Measurements from ENCODE around the gene TKTL1.
"Not testable (repeated sequence)": the region's sequence is repeated elsewhere in the genome, so short reads cannot be mapped to it uniquely, and the experiment has no call there.

The TKTL1 gene

GRCh38 chrX:154295664-154296310, at the start of gene TKTL1:
Gene TKTL1, plus strand, starts transcription at chrX:154295795. Its CDS starts 65 bp downstream, at chrX:154295860.
- DNase-seq, result no peak

- DNase-seq, result not testable (repeated sequence)
Measured at GRCh38 chrX:154247377-154248045, 48.1 kb upstream of the TKTL1 start.

GRCh38 chrX:154248076-154248475, 47.5 kb upstream of the TKTL1 start:
- DNase-seq, result not testable (repeated sequence)

GRCh38 chrX:154257282-154257681, 38.3 kb upstream of the TKTL1 start, which contains the start of gene OPN1MW3:
Gene OPN1MW3, plus strand, starts transcription at chrX:154257582. Its CDS starts 38 bp downstream, at chrX:154257620.
- not testable (repeated sequence) for DNase-seq

GRCh38 chrX:154258711-154259110, 36.9 kb upstream of the TKTL1 start:
- not testable (repeated sequence) for DNase-seq

GRCh38 chrX:154263072-154263471, 32.5 kb upstream of the TKTL1 start:
- not testable (repeated sequence) for DNase-seq

GRCh38 chrX:154269245-154269644, 26.4 kb upstream of the TKTL1 start:
- DNase-seq, result not testable (repeated sequence)

GRCh38 chrX:154284489-154285338, 10.9 kb upstream of the TKTL1 start:
- not testable (repeated sequence) for DNase-seq

- not testable (repeated sequence) for DNase-seq
Measured at GRCh38 chrX:154286406-154286805, 9.2 kb upstream of the TKTL1 start.

- DNase-seq, result no peak
Measured at GRCh38 chrX:154294791-154295574, 612 bp upstream of the TKTL1 start, which contains the start of gene TEX28. Gene TEX28, minus strand, starts transcription at chrX:154295124. Its CDS starts 3,007 bp downstream, at chrX:154292117.

GRCh38 chrX:154296731-154297130, 1.1 kb downstream of the TKTL1 start:
- DNase-seq, result no peak

- DNase-seq, result no peak
Measured at GRCh38 chrX:154298312-154298711, 2.7 kb downstream of the TKTL1 start.

GRCh38 chrX:154300816-154301215, 5.2 kb downstream of the TKTL1 start:
- DNase-seq, result no peak

- not testable (repeated sequence) for DNase-seq
Measured at GRCh38 chrX:154302998-154303397, 7.4 kb downstream of the TKTL1 start.

GRCh38 chrX:154303476-154303875, 7.9 kb downstream of the TKTL1 start:
- no peak for DNase-seq

- DNase-seq, result no peak
Measured at GRCh38 chrX:154304846-154305245, 9.3 kb downstream of the TKTL1 start.

GRCh38 chrX:154305541-154306205, 10.1 kb downstream of the TKTL1 start:
- no peak for DNase-seq

GRCh38 chrX:154307202-154307601, 11.6 kb downstream of the TKTL1 start:
- DNase-seq, result no peak

GRCh38 chrX:154308108-154308946, 12.7 kb downstream of the TKTL1 start:
- peak; percentile 4 for DNase-seq

- DNase-seq, result no peak
Measured at GRCh38 chrX:154309041-154309775, 13.6 kb downstream of the TKTL1 start.

Measured in NCI-H226 (cell line).